HCT116 (cell line): ENCODE results near the gene OR7C1. TPM values are rescaled to one million over a fixed set of nuclear protein-coding genes. Genes with fewer than 3 reads are reported as not detected.

Experiments
- ATAC-seq: fragments of 200-7000 bp; cut with Tn5 transposase; 2 replicates; pipeline ENCODE4 v1.9.1; 2020; ENCODE audit warnings: mild to moderate bottlenecking, moderate library complexity
- BruUV-seq: library from RNA; stranded (reverse); fragments of 400-500 nt; replicated peaks from 2 replicates; lab custom pipeline; 2021; lab: Mats Ljungman, UMichigan
- CTCF ChIA-PET: fragments of 300-600 bp; sonication (Branson Sonifier 250); formaldehyde crosslinking; loops from one replicate; lab custom pipeline; 2021; ENCODE audit warnings: antibody characterized with exemption; lab: Charles Lee
- POLR2A ChIA-PET: fragments of 300-600, 350-600 bp; sonication (Branson Sonifier 250); formaldehyde crosslinking; loops from one replicate; lab custom pipeline; 2021; ENCODE audit warnings: antibody characterized with exemption; lab: Charles Lee
- RAD21 ChIA-PET, 2 experiments: fragments of 300-600 bp; sonication (Branson Sonifier 250); formaldehyde crosslinking; loops; one replicate each; lab custom pipeline; 2023; ENCODE audit warnings: low total read pairs in 2 of 2; ENCODE audit not compliant: uncharacterized antibody in 2 of 2, unreplicated experiment in 2 of 2, low non-redundant PET in 1 of 2; lab: Charles Lee
- DNase-seq: peaks from one replicate; pipeline ENCODE4 v3.0.0-alpha.2; 2010; ENCODE audit warnings: low read depth, low spot score
- H2AFZ ChIP-seq: fragments of 200-600 bp; shearing (Covaris generic), sonication (generic); 2 replicates; pipeline ENCODE4 v1.6.1; 2017; ENCODE audit warnings: low read depth, mixed run types, mixed read lengths, antibody characterized with exemption, low read length; ENCODE audit not compliant: poor library complexity, severe bottlenecking
- H3K27ac ChIP-seq: 2 replicates; pipeline ENCODE4 v1.5.1; 2012; ENCODE audit warnings: low read depth, low read length
- H3K27me3 ChIP-seq: fragments of 200-600 bp; sonication (generic); 2 replicates; pipeline ENCODE4 v1.6.1; 2016; ENCODE audit warnings: mixed run types, low read length, mixed read lengths; ENCODE audit not compliant: insufficient read depth
- H3K36me3 ChIP-seq, 2 experiments: fragments of 200-500 bp in 1 of 2; fragments of 200-600 bp in 1 of 2; sonication (Bioruptor generic) in 1 of 2; sonication (generic) in 1 of 2; 2 replicates each; pipeline versions ENCODE4 v1.5.1 to v1.6.1; 2014 to 2016; ENCODE audit warnings: low read length in 2 of 2, inconsistent platforms in 1 of 2, mixed read lengths in 1 of 2, mixed run types in 1 of 2; ENCODE audit not compliant: insufficient read depth in 2 of 2, control insufficient read depth in 1 of 2
- H3K4me1 ChIP-seq, 2 experiments: fragments of 200-600 bp in 1 of 2; sonication (generic) in 1 of 2; 2 replicates each; pipeline versions ENCODE4 v1.5.1 to v1.6.1; 2012 to 2017; ENCODE audit warnings: low read length in 2 of 2, inconsistent platforms in 1 of 2, mild to moderate bottlenecking in 1 of 2, mixed read lengths in 1 of 2, mixed run types in 1 of 2, moderate library complexity in 1 of 2; ENCODE audit not compliant: insufficient read depth in 2 of 2, control insufficient read depth in 1 of 2
- H3K4me2 ChIP-seq: fragments of 200-600 bp; sonication (generic); 2 replicates; pipeline ENCODE4 v1.6.1; 2017; ENCODE audit warnings: mixed run types, low read length, mixed read lengths
- H3K4me3 ChIP-seq, 2 experiments: fragments of 200-600 bp in 1 of 2; sonication (generic) in 1 of 2; replicated peaks in 1 of 2; 2 replicates each; pipeline ENCODE4 v1.5.1; 2011 to 2016; ENCODE audit warnings: low read length in 2 of 2, control low read depth in 1 of 2, low read depth in 1 of 2, mild to moderate bottlenecking in 1 of 2, mixed read lengths in 1 of 2, mixed run types in 1 of 2
- H3K79me2 ChIP-seq: fragments of 200-600 bp; sonication (generic); 2 replicates; pipeline ENCODE4 v1.6.1; 2017; ENCODE audit warnings: mild to moderate bottlenecking, mixed run types, low read length, moderate library complexity, mixed read lengths; ENCODE audit not compliant: insufficient read depth
- H3K9ac ChIP-seq: fragments of 200-600 bp; sonication (generic); 2 replicates; pipeline ENCODE4 v1.6.1; 2016; ENCODE audit warnings: low read length, mixed read lengths
- H3K9me2 ChIP-seq: fragments of 200-600 bp; sonication (generic), shearing (Covaris generic); 2 replicates; pipeline ENCODE4 v1.6.1; 2017; ENCODE audit warnings: mixed run types, mild to moderate bottlenecking, moderate library complexity; ENCODE audit not compliant: insufficient read depth
- H3K9me3 ChIP-seq, 2 experiments: fragments of 200-500 bp in 1 of 2; fragments of 200-600 bp in 1 of 2; sonication (Bioruptor generic) in 1 of 2; sonication (generic) in 1 of 2; 2 replicates each; pipeline ENCODE4 v1.6.1; 2014 to 2017; ENCODE audit warnings: low read length in 2 of 2, mixed read lengths in 2 of 2, inconsistent platforms in 1 of 2, low read depth in 1 of 2, mild to moderate bottlenecking in 1 of 2, mixed run types in 1 of 2, moderate library complexity in 1 of 2; ENCODE audit not compliant: control insufficient read depth in 1 of 2, insufficient read depth in 1 of 2
- H4K20me1 ChIP-seq: fragments of 200-600 bp; sonication (generic), shearing (Covaris generic); 2 replicates; pipeline ENCODE4 v1.6.1; 2017; ENCODE audit warnings: mixed run types, mild to moderate bottlenecking, moderate library complexity; ENCODE audit not compliant: insufficient read depth
- ELF1 ChIP-seq: IDR thresholded peaks from 2 replicates; pipeline ENCODE4 v1.6.1; 2012; ENCODE audit warnings: low read depth, borderline replicate concordance
- EZH2 ChIP-seq: fragments of 200-600 bp; sonication (generic); IDR thresholded peaks from 2 replicates; pipeline ENCODE4 v1.6.1; 2017; ENCODE audit warnings: antibody characterized with exemption, mixed run types
- EZH2phosphoT487 ChIP-seq: fragments of 200-600 bp; IDR thresholded peaks from 2 replicates; pipeline ENCODE4 v1.6.1; 2018; ENCODE audit warnings: antibody characterized with exemption, borderline replicate concordance
- JUND ChIP-seq: IDR thresholded peaks from 2 replicates; pipeline ENCODE4 v1.6.1; 2012
- POLR2A ChIP-seq: IDR thresholded peaks from 2 replicates; pipeline ENCODE4 v1.7.0; 2011; ENCODE audit warnings: borderline replicate concordance; ENCODE audit not compliant: insufficient read depth, insufficient read length; ENCODE audit errors: extremely low read depth
- POLR2AphosphoS5 ChIP-seq: IDR thresholded peaks from 2 replicates; pipeline ENCODE4 v1.6.1; 2011; ENCODE audit warnings: mild to moderate bottlenecking, low read depth, low read length, moderate library complexity
- RAD21 ChIP-seq: IDR thresholded peaks from 2 replicates; pipeline ENCODE4 v1.6.1; 2012; ENCODE audit warnings: low read depth, mild to moderate bottlenecking
- SP1 ChIP-seq: IDR thresholded peaks from 2 replicates; pipeline ENCODE4 v1.6.1; 2012; ENCODE audit warnings: low read depth
- TCF7L2 ChIP-seq: IDR thresholded peaks from 2 replicates; pipeline ENCODE4 v1.7.0; 2011; ENCODE audit warnings: borderline replicate concordance, inconsistent platforms; ENCODE audit not compliant: insufficient read depth, insufficient read length; ENCODE audit errors: extremely low read depth
- ZNF274 ChIP-seq: fragments of 200-500 bp; sonication (Bioruptor generic); IDR thresholded peaks from 2 replicates; pipeline ENCODE4 v1.6.1; 2014; ENCODE audit warnings: mild to moderate bottlenecking, low read depth, low read length, inconsistent platforms
- intact Hi-C: fragments of 100-400 bp; cut with micrococcal nuclease; formaldehyde crosslinking; loops from 2 replicates; pipeline ENCODE4 v1.10.0; 2022
- total RNA-seq: library from RNA; stranded (reverse); gene quantifications from one replicate; pipeline ENCODE4 v1.2.1, GENCODE V29; 2021; ENCODE audit not compliant: unreplicated experiment
- TF ChIP-seq, protein P1 (sequence below): IDR thresholded peaks from 2 replicates; pipeline ENCODE4 v1.6.1; 2012
- TF ChIP-seq, protein P2 (sequence below): IDR thresholded peaks from 2 replicates; pipeline ENCODE4 v1.6.1; 2012; ENCODE audit warnings: low read depth
- TF ChIP-seq, protein P3 (sequence below): IDR thresholded peaks from 2 replicates; pipeline ENCODE4 v1.6.1; 2012

The OR7C1 gene
- total RNA-seq, 1 experiment from 2014 or later: not detected

DNA sequence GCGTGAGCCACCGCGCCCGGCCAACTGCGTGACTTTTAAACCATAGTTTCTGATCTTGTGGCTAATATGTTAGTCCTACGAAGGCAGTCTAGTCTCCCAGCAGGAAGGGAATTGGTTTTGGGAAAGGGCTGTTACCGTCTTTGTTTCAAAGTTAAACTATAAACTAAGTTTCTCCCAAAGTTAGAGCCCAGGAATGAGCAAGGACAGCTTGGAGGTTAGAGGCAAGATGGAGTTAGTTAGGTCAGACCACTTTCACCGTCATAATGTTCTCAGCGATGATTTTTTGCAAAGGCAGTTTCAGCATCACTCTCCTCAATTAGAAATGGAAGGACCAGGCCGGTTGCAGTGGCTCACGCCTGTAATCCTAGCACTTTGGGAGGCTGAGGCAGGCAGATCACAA is 39.0 kb downstream of the OR7C1 start:
- TF ChIP-seq JUND (no peak), ELF1 (no peak), SP1 (no peak), TCF7L2 (no peak), RAD21 (no peak), POLR2AphosphoS5 (no peak), EZH2phosphoT487 (no peak), POLR2A (no peak), EZH2 (no peak)
- TF ChIP-seq, protein P1, sequence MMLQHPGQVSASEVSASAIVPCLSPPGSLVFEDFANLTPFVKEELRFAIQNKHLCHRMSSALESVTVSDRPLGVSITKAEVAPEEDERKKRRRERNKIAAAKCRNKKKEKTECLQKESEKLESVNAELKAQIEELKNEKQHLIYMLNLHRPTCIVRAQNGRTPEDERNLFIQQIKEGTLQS: no peak
- TF ChIP-seq, all 23 proteins: peak for 0
- Histone ChIP-seq H3K27me3 (no peaks in the 10 kb centered on the region), H2AFZ (no peak overlapping the region), H3K4me3 (no peak overlapping the region), H3K9me2 (no peaks in the 10 kb centered on the region), H3K27ac (no peak overlapping the region), H3K79me2 (no peaks in the 10 kb centered on the region), H4K20me1 (no peaks in the 10 kb centered on the region), H3K36me3 (no peaks in the 10 kb centered on the region), H3K9me3 (no peaks in the 10 kb centered on the region), H3K4me1 (peaks cover 0 to 5% of the 10 kb centered on the region in 2 experiments; a peak in 2 of 4 replicates), H3K4me2 (no peak overlapping the region), H3K9ac (no peak overlapping the region)
- no TSS peak for BruUV-seq
- intact Hi-C loops: no loop called here
- ATAC-seq (no peak), DNase-seq (no peak)
- POLR2A ChIA-PET: interaction anchor here (0.9 kb wide), 1 partner anchor 44 kb away, joined by 3 read pairs; no protein-coding TSS in a partner anchor
- CTCF ChIA-PET: interaction anchor here (1.2 kb wide), 1 partner anchor 10 kb away, joined by 5 read pairs; no protein-coding TSS in a partner anchor
- RAD21 ChIA-PET: no interaction called here

DNA sequence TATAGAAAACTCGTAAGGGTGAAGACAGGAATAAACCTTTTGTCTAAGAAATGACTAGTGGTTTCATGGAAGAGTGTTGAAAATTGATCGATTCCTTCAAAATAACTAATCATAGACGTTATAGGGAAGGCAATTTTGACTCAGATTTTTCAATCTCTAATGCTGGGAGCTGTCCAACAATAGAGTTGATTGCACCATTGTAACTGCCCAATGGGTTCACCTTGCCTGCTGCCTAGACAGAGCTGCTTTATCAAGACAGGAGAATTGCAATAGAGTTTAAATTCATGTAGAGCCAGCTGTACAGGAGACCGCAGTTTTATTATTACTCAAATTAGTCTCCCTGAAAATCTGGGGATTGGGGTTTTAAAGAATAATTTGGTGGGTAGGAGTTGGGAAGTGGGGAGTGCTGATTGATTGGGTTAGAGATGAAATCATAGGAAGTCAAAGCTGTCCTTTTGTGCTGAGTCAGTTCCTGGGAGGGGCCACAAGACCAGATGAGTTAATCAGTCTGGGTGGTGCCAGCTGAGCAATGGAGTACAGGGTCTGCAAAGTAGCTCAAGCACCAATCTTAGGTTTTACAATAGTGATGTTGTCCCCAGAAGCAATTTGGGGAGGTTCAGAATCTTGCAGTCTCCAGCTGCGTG is 39.8 kb downstream of the OR7C1 start:
- H3K36me3 ChIP-seq: no peaks in the 10 kb centered on the region
- H3K4me3 ChIP-seq: no peak overlapping the region
- ATAC-seq (no peak; the same call in 1 of the 2 replicates), DNase-seq (no peak)
- TF ChIP-seq ZNF274: no peak
- TF ChIP-seq, protein P2, sequence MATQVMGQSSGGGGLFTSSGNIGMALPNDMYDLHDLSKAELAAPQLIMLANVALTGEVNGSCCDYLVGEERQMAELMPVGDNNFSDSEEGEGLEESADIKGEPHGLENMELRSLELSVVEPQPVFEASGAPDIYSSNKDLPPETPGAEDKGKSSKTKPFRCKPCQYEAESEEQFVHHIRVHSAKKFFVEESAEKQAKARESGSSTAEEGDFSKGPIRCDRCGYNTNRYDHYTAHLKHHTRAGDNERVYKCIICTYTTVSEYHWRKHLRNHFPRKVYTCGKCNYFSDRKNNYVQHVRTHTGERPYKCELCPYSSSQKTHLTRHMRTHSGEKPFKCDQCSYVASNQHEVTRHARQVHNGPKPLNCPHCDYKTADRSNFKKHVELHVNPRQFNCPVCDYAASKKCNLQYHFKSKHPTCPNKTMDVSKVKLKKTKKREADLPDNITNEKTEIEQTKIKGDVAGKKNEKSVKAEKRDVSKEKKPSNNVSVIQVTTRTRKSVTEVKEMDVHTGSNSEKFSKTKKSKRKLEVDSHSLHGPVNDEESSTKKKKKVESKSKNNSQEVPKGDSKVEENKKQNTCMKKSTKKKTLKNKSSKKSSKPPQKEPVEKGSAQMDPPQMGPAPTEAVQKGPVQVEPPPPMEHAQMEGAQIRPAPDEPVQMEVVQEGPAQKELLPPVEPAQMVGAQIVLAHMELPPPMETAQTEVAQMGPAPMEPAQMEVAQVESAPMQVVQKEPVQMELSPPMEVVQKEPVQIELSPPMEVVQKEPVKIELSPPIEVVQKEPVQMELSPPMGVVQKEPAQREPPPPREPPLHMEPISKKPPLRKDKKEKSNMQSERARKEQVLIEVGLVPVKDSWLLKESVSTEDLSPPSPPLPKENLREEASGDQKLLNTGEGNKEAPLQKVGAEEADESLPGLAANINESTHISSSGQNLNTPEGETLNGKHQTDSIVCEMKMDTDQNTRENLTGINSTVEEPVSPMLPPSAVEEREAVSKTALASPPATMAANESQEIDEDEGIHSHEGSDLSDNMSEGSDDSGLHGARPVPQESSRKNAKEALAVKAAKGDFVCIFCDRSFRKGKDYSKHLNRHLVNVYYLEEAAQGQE: peak; percentile 33
- TF ChIP-seq, protein P3, sequence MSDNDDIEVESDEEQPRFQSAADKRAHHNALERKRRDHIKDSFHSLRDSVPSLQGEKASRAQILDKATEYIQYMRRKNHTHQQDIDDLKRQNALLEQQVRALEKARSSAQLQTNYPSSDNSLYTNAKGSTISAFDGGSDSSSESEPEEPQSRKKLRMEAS: no peak
- peak overlapping the region; percentile 34 for H3K4me2 ChIP-seq
- H3K9ac ChIP-seq: no peak overlapping the region
- CTCF ChIA-PET: interaction anchor here (1.2 kb wide), 1 partner anchor 9 kb away, joined by 5 read pairs; no protein-coding TSS in a partner anchor
- POLR2A ChIA-PET: interaction anchor here (0.9 kb wide), 1 partner anchor 9 kb away, joined by 3 read pairs; no protein-coding TSS in a partner anchor
- BruUV-seq: no TSS peak
- peak overlapping the region; percentile 17 for H2AFZ ChIP-seq
- H3K9me3 ChIP-seq: no peaks in the 10 kb centered on the region
- peaks cover 0 to 5% of the 10 kb centered on the region in 2 experiments; a peak in 2 of 4 replicates for H3K4me1 ChIP-seq
- H3K27me3 ChIP-seq: no peaks in the 10 kb centered on the region
- no peaks in the 10 kb centered on the region for H3K9me2 ChIP-seq
- H4K20me1 ChIP-seq: no peaks in the 10 kb centered on the region
- H3K27ac ChIP-seq: no peak overlapping the region
- RAD21 ChIA-PET: no interaction called here
- intact Hi-C loops: no loop called here
- H3K79me2 ChIP-seq: no peaks in the 10 kb centered on the region
